HuH-7.5 (cell line): ENCODE data around the gene S100A13.

Experiments used
- DNase-seq: peaks from one replicate; pipeline ENCODE4 v3.0.0; 2011; ENCODE audit warnings: low spot score

The S100A13 gene

GRCh38 chr1:153571706-153572105 is 55.6 kb downstream of the S100A13 start:
- DNase-seq: no peak

- no peak for DNase-seq
Observed at GRCh38 chr1:153570874-153571273, 56.4 kb downstream of the S100A13 start.

- DNase-seq: no peak
Observed at GRCh38 chr1:153569465-153569864, 57.8 kb downstream of the S100A13 start.
